Mesodermal cell (in vitro differentiated cells): ENCODE data around the gene RSPRY1.
"Not testable (repeated sequence)": the region's sequence is repeated elsewhere in the genome, so short reads cannot be mapped to it uniquely, and the experiment has no call there.

Experiments
- H3K27ac ChIP-seq: 2 replicates; pipeline ENCODE4 v1.7.0; 2013; ENCODE audit warnings: mild to moderate bottlenecking, low read depth, low read length, moderate library complexity; ENCODE audit not compliant: severe bottlenecking
- H3K36me3 ChIP-seq: 2 replicates; pipeline ENCODE4 v1.7.1; 2013; ENCODE audit warnings: mild to moderate bottlenecking, low read length, moderate library complexity; ENCODE audit not compliant: control insufficient read depth, insufficient read depth
- H3K4me1 ChIP-seq: one replicate; pipeline ENCODE4 v1.7.1; 2013; ENCODE audit warnings: mild to moderate bottlenecking, low read length; ENCODE audit not compliant: insufficient read depth, control insufficient read depth, poor library complexity, severe bottlenecking
- H3K4me3 ChIP-seq: 2 replicates; pipeline ENCODE4 v1.7.0; 2013; ENCODE audit warnings: low read length, control low read depth, mild to moderate bottlenecking; ENCODE audit not compliant: insufficient read depth, poor library complexity, severe bottlenecking; ENCODE audit errors: extremely low read depth
- H3K9me3 ChIP-seq: 2 replicates; pipeline ENCODE4 v1.7.1; 2013; ENCODE audit warnings: mild to moderate bottlenecking, low read length, moderate library complexity; ENCODE audit not compliant: control insufficient read depth
- WGBS, 2 experiments: methylation state at CpG; one replicate each; pipeline ENCODE4 v1.1.5; 2013; ENCODE audit warnings: missing lambda C conversion rate in 2 of 2; ENCODE audit not compliant: insufficient coverage in 2 of 2; 5-methylcytosine and 5-hydroxymethylcytosine counted together

Gene RSPRY1

GRCh38 chr16:57264950-57265371 is 78.8 kb downstream of the RSPRY1 start:
- Histone ChIP-seq H3K27ac (no peak overlapping the region), H3K4me3 (no peak overlapping the region), H3K9me3 (no peaks in the 10 kb centered on the region), H3K4me1 (peaks cover 17% of the 10 kb centered on the region), H3K36me3 (no peaks in the 10 kb centered on the region)
- 90 to 97% methylated on average over 4 to 9 of the region's 11 CpGs for WGBS, 2 experiments

- H3K4me1 ChIP-seq = peaks cover 19% of the 10 kb centered on the region
- no peaks in the 10 kb centered on the region for H3K9me3 ChIP-seq
- no peak overlapping the region for H3K4me3 ChIP-seq
- no peaks in the 10 kb centered on the region for H3K36me3 ChIP-seq
- 93 to 95% methylated on average over 12 to 14 of the region's 16 CpGs for WGBS, 2 experiments
- H3K27ac ChIP-seq = no peak overlapping the region
These were observed 79.9 kb downstream of the RSPRY1 start for GRCh38 chr16:57265850-57266530.

GRCh38 chr16:57266531-57267260 is 80.6 kb downstream of the RSPRY1 start:
- Histone ChIP-seq H3K4me3 (no peak overlapping the region), H3K36me3 (no peaks in the 10 kb centered on the region), H3K4me1 (peaks cover 19% of the 10 kb centered on the region), H3K27ac (no peak overlapping the region), H3K9me3 (no peaks in the 10 kb centered on the region)
- WGBS, 2 experiments = 72 to 73% methylated on average over 5 to 6 of the region's 6 CpGs

- not testable (repeated sequence) for H3K36me3 ChIP-seq, H3K4me3 ChIP-seq, H3K9me3 ChIP-seq, H3K27ac ChIP-seq
- peaks cover 19% of the 10 kb centered on the region for H3K4me1 ChIP-seq
- whole genome bisulfite sequencing, 2 experiments = 67% methylated on average over 1 of the region's 2 CpGs; no CpG with 5 or more reads in 1 of the 2 experiments
These were observed 81.2 kb downstream of the RSPRY1 start for GRCh38 chr16:57267343-57267742.

GRCh38 chr16:57268804-57269800 is 83.0 kb downstream of the RSPRY1 start:
- Histone ChIP-seq H3K36me3 (no peaks in the 10 kb centered on the region), H3K27ac (peak overlapping the region; percentile 29), H3K9me3 (no peaks in the 10 kb centered on the region), H3K4me3 (no peak overlapping the region), H3K4me1 (peaks cover 19% of the 10 kb centered on the region)
- WGBS, 2 experiments = 83 to 85% methylated on average over 11 to 13 of the region's 14 CpGs

GRCh38 chr16:57270221-57271062 is 84.3 kb downstream of the RSPRY1 start:
- Histone ChIP-seq H3K9me3 (no peaks in the 10 kb centered on the region), H3K27ac (no peak overlapping the region), H3K36me3 (no peaks in the 10 kb centered on the region), H3K4me1 (peaks cover 19% of the 10 kb centered on the region), H3K4me3 (no peak overlapping the region)
- 76% methylated on average over 13 to 18 of the region's 25 CpGs for WGBS, 2 experiments

DNA sequence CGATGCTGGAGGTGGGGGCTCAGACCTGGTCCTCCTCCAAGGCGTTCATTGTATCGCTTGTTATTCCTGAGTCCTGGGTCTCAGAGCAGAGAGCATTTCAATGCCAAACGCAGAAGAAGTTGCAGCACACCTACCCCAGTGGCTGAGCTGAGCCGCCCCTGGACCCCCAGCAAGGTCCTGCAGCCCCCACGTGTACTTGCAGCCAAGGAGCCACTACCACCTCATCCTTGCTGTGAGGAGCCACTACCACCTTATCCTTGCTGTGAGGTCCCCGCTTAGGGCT is 84.9 kb downstream of the RSPRY1 start:
- 92 to 100% methylated on average over 3 to 7 of the region's 7 CpGs for WGBS, 2 experiments
- H3K9me3 ChIP-seq = no peaks in the 10 kb centered on the region
- no peak overlapping the region for H3K4me3 ChIP-seq
- H3K36me3 ChIP-seq = no peaks in the 10 kb centered on the region
- peaks cover 19% of the 10 kb centered on the region for H3K4me1 ChIP-seq
- H3K27ac ChIP-seq = no peak overlapping the region

DNA sequence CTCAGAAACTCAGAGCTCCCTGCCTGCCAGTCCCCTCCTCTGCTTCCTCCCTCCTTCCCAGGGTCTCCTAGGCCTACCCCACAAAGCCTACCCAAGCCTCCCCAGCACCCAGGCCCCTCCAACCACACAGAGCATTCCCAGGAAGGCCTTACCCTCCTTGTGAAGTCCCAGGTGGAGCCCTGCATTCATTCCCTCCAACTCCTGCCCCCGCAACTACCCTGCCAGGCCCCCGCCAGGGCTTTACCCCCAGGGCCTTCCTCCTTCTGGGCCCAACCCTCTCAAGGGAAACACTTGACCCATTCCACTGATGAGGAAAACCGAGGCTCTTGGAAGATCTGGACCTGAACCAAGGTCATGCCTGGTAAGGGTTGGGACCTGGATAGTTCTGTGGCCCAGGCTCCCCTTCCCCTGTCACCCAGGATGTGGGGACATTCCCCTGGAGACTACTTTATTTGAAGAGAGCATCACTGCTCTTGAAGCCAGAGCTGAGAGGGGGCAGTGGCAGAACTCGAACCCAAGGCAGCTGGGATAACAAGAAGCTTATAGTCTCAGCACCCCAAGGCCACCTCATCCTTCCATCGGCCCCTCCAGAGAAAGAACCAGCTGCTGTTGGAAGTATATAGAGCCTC is 85.9 kb downstream of the RSPRY1 start:
- H3K9me3 ChIP-seq = no peaks in the 10 kb centered on the region
- no peak overlapping the region for H3K27ac ChIP-seq
- 100% methylated on average over 1 to 3 of the region's 5 CpGs for WGBS, 2 experiments

GRCh38 chr16:57273359-57273758 is 87.2 kb downstream of the RSPRY1 start:
- 33 to 43% methylated on average over 1 of the region's 1 CpG for WGBS, 2 experiments
- no peaks in the 10 kb centered on the region for H3K36me3 ChIP-seq
- H3K4me3 ChIP-seq = no peak overlapping the region
- peaks cover 25% of the 10 kb centered on the region for H3K4me1 ChIP-seq
- no peaks in the 10 kb centered on the region for H3K9me3 ChIP-seq
- H3K27ac ChIP-seq = peak overlapping the region; percentile 55

More for the DNA sequence above, 85.9 kb downstream of the RSPRY1 start:
- H3K4me1 ChIP-seq = peaks cover 19% of the 10 kb centered on the region
- no peak overlapping the region for H3K4me3 ChIP-seq
- H3K36me3 ChIP-seq = no peaks in the 10 kb centered on the region
